NOMO-1 treated with dmso at 0.1 percent for 144 hours (cell line): ENCODE results near the gene WWP2.
"Not testable (repeated sequence)": the region's sequence is repeated elsewhere in the genome, so short reads cannot be mapped to it uniquely, and the experiment has no call there.

Source experiments
- DNase-seq: peaks from one replicate; lab custom pipeline; 2025; ENCODE audit not compliant: unreplicated experiment; lab: John Stamatoyannopoulos, UW

The WWP2 gene

DNA sequence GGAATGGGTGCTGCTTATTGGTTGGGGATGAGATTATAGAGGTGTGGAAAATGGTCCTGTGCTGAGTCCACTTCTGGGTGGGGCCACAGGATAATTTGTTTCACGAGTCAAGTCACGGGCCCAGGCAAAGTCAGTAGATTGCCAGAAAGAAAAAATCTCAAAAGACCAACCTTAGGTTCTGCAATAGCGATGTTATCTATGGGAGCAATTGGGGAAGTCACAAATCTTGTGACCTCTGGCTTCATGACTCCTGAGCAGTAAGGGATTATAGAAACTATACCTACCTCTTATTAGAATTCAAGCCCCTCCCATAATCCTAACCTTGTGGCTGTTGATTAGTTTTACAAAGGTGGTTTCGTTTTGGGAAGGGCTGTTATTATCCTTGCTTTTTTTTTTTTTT lies 31.4 kb downstream of the WWP2 start:
- no peak for DNase-seq

DNA sequence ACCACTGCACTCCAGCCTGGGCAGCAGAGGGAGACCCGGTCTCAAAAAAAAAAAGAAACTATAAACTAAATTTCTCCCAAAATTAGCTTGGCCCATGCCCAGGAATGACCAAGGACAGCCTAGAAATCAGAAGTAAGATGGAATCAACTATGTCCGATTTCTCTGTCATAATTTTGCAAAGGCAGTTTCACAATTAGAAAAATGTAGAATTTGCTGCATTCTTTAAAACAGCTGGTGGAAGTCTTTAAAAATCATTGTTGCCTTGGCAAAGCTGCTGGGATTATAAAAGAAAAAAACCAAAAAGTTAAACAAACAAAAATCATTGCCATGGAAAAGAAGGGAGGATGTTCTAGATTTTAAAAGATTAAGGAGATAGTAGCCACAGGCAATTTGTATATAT lies 32.4 kb downstream of the WWP2 start:
- no peak for DNase-seq

GRCh38 chr16:69796285-69797118 lies 34.4 kb downstream of the WWP2 start:
- DNase-seq = no peak

GRCh38 chr16:69798466-69798865 lies 36.3 kb downstream of the WWP2 start:
- DNase-seq = no peak

GRCh38 chr16:69799611-69800031 lies 37.5 kb downstream of the WWP2 start:
- DNase-seq = no peak

- DNase-seq = no peak
These were observed 42.2 kb downstream of the WWP2 start for GRCh38 chr16:69804297-69804696.

- not testable (repeated sequence) for DNase-seq
These were observed 44.6 kb downstream of the WWP2 start for GRCh38 chr16:69806776-69807175.

GRCh38 chr16:69812688-69813014 lies 50.5 kb downstream of the WWP2 start:
- no peak for DNase-seq

- DNase-seq = no peak
These were observed 51.9 kb downstream of the WWP2 start for GRCh38 chr16:69814078-69814477.

- no peak for DNase-seq
These were observed 52.4 kb downstream of the WWP2 start for GRCh38 chr16:69814561-69814960.

- not testable (repeated sequence) for DNase-seq
These were observed 53.2 kb downstream of the WWP2 start for GRCh38 chr16:69815216-69815883.

DNA sequence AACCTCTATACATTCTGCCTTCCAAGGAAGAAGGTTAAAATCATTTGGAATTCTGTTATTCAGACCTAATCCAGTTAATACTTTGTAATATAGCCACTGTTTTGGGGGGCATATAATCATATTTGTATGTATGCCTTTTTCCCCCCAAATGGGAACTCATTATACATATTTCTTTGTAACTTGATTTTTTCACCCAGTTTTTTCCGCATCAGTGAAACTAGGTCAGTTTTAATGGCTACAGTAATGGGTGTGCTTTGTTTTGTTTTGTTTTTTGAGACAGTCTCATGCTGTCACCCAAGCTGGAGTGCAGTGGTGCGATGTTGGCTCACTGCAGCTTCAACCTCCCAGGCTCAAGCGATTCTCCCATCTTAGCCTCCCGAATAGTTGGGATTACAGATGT lies 54.9 kb downstream of the WWP2 start:
- no peak for DNase-seq

- DNase-seq = no peak
These were observed 56.9 kb downstream of the WWP2 start for GRCh38 chr16:69818891-69819545.

DNA sequence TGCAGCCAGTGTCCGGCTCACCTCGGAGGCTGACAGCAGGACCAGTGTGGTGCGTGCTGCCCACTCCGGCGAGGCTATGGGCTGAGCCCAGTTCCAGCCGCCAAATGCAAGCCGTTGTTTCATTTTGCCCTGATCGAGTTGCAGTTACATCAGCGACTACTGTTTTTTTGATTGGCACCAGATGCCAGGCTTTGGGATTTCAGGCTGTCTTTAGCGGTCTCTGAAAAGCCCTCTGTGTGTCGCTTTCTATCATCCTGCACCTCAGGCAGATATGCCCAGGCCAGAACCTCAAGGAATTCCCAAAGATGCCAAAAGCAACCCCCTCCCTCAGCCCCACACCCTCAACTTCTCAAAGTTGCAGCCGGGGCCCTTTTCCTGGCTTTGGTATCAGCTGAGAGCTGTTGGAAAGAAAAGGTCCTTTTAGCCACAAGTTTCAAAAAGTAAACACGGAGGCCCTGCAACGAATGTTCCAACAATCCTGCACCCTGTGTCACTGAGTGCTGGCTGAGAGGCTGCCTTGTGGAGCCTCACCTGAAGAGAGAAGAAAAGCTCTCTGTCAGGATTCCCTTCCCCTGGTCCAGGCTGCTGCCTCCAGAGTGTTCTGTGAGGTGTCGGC lies 58.9 kb downstream of the WWP2 start:
- no peak for DNase-seq

DNA sequence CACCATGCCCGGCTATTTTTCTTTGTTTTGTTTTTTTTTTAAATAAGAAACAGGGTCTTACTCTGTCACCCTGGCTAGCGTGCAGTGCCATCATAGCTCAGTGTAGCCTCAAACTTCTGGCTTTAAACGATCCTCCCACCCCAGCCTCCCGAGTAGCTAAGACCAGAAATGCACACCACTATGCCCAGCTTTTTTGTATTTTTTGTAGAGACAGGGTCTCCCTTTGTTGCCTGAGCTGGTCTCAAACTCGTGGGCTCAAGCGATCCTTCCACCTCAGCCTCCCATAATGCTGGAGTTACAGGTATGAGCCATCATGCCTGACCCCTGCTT lies 59.7 kb downstream of the WWP2 start:
- DNase-seq = no peak

DNA sequence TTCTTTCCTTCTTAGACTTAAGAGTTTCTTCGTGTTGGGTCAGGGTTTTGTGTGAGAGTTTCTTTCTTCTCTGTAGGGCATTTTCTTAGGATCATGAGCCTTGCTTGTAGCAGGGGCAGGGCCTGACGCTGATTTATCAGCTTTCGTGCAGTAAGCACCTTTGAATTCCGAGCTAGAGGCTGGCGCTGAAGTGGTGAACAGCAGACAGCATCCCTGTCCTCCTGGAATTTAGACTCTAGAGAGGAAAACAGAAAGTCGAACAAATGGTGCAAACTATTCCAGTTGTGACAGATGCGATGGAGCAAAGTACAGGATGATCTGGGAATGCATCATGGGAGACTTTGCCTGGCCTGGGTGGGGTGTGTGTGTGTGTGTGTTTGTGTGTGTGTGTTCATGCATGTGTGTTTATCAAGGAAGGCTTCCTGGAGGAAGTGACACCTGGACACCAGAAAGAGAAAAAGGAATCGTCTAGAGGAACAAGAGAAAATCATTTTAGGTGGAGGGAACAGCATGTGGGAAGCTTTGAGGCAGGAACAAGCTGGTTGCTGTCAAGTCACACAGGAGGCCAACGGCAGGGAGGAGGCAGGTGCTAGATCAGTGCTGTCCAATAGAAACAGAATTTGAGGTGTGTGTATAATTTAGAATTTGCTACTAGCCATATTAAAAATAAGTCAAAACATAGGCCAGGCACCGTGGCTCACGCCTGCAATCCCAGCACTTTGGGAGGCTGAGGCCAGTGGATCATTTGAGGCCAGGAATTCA lies 60.2 kb downstream of the WWP2 start:
- no peak for DNase-seq

GRCh38 chr16:69823831-69824563 lies 61.9 kb downstream of the WWP2 start:
- DNase-seq = no peak

DNA sequence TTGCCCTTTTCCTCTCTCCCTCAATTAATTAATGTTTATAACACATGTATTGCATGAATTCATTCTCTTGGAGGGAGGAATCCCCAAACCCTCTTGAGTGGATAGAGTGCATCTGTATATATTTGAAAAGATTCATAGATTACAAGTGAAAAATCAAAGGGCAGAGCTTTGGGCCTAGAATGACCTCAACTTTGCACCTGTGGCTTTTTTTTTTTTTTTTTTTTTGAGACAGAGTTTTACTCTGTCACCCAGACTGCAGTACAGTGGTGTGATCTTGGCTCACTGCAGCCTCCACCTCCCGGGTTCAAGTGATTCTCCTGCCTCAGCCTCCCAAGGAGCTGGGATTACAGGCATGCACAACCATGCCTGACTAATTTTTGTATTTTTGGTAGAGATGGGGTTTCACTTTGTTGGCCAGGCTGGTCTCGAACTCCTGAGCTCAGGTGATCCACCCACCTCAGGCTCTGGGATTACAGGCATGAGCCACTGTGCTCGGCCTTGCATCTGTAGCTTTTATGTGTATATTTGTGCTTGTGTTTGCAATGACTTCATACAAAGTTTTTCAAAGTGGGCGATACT lies 62.5 kb downstream of the WWP2 start:
- DNase-seq = not testable (repeated sequence)

DNA sequence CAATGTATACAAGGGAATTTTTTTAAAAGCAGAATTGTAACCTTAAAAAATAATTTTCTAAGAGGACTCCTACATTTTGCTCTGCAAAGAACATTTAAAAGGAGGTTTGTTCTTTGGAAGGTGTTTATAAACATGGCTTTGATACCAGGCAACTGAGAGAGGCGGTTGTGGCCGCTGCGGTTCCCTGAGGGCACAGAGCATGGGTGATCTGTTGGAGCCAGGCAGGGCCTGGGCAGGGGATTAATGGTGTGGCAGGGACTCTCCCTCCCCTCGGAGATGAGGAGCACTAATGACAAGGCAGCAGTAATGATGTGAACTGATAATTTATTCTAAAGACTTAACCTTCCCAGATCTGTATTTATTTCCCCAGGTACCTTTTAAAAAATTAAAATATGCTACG lies 65.4 kb downstream of the WWP2 start:
- DNase-seq = no peak

DNA sequence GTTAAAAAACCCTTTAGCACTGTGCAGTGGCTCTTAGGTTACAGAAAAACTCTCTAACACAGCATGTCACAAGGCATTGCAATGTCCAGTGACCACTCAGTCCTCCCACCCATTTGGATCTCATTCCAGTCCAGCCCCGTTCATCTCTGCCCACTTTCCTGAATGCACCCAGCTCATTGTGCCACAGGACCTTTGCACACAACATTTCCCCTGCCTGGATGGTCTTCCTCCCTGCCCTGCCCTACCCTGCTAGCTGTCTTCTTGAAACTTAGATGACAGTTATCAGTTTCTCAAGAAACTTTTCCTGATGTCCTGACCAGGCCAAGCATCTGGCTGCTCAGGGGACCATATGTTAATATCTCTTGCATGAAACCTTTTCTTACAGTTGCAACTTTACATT lies 67.2 kb downstream of the WWP2 start:
- DNase-seq = no peak
